DND-41 (cell line): ENCODE measurements around the gene ANO6.
"Not testable (repeated sequence)": the region's sequence is repeated elsewhere in the genome, so short reads cannot be mapped to it uniquely, and the experiment has no call there.

Experiments
- ATAC-seq: fragments of 200-7000 bp; cut with Tn5 transposase; 3 replicates; pipeline ENCODE4 v1.9.1; 2021; ENCODE audit warnings: low read depth; ENCODE audit not compliant: insufficient read depth
- DNase-seq: peaks from one replicate; pipeline ENCODE4 v3.0.0-alpha.2; 2020
- H2AFZ ChIP-seq: 2 replicates; pipeline ENCODE4 v1.6.0; 2012; ENCODE audit warnings: low read depth, low read length
- H3K27ac ChIP-seq: 2 replicates; pipeline ENCODE4 v1.5.1; 2012; ENCODE audit warnings: low read length, inconsistent platforms
- H3K27me3 ChIP-seq: fragments of 200-600 bp; sonication (generic); 2 replicates; pipeline ENCODE4 v1.6.0; 2012; ENCODE audit warnings: low read length, mild to moderate bottlenecking, inconsistent platforms; ENCODE audit not compliant: insufficient read depth, poor library complexity
- H3K36me3 ChIP-seq: 2 replicates; pipeline ENCODE4 v1.5.1; 2012; ENCODE audit warnings: low read length, inconsistent platforms; ENCODE audit not compliant: insufficient read depth
- H3K4me1 ChIP-seq: 2 replicates; pipeline ENCODE4 v1.5.1; 2012; ENCODE audit warnings: mild to moderate bottlenecking, low read length; ENCODE audit not compliant: insufficient read depth
- H3K4me2 ChIP-seq: 2 replicates; pipeline ENCODE4 v1.6.0; 2012; ENCODE audit warnings: mild to moderate bottlenecking, moderate library complexity, low read length, inconsistent platforms; ENCODE audit not compliant: insufficient read depth
- H3K4me3 ChIP-seq, 2 experiments: fragments of 200-600 bp in 1 of 2; shearing (Covaris generic) in 1 of 2; 2 replicates each; pipeline ENCODE4 v1.5.1; 2012 to 2016; ENCODE audit warnings: inconsistent platforms in 2 of 2, low read length in 2 of 2, mild to moderate bottlenecking in 2 of 2, low read depth in 1 of 2, moderate library complexity in 1 of 2
- H3K79me2 ChIP-seq: 2 replicates; pipeline ENCODE4 v1.6.0; 2012; ENCODE audit warnings: low read length, inconsistent platforms; ENCODE audit not compliant: insufficient read depth
- H3K9ac ChIP-seq: 2 replicates; pipeline ENCODE4 v1.6.0; 2012; ENCODE audit warnings: low read depth, mild to moderate bottlenecking, inconsistent platforms, low read length, moderate library complexity
- H3K9me3 ChIP-seq: 2 replicates; pipeline ENCODE4 v1.5.1; 2012; ENCODE audit warnings: low read length, moderate library complexity, mild to moderate bottlenecking, inconsistent platforms; ENCODE audit not compliant: insufficient read depth, severe bottlenecking
- H4K20me1 ChIP-seq: 2 replicates; pipeline ENCODE4 v1.6.0; 2012; ENCODE audit warnings: low read length; ENCODE audit not compliant: insufficient read depth
- CTCF ChIP-seq: IDR thresholded peaks from 2 replicates; pipeline ENCODE4 v1.5.1; 2012; ENCODE audit warnings: borderline replicate concordance, low read length, moderate library complexity, mild to moderate bottlenecking; ENCODE audit not compliant: poor library complexity, severe bottlenecking; ENCODE audit errors: extremely low read depth
- EZH2 ChIP-seq: IDR thresholded peaks from 3 replicates; pipeline ENCODE4 v1.6.1; 2012; ENCODE audit warnings: borderline replicate concordance, low read depth, mild to moderate bottlenecking, moderate library complexity, low read length, inconsistent platforms; ENCODE audit not compliant: severe bottlenecking

The ANO6 gene

GRCh38 chr12:45260854-45261253 is 45.0 kb downstream of the ANO6 start:
- H3K4me2 ChIP-seq, result peak overlapping the region; percentile 43; the same call in 1 of the 2 replicates
- TF ChIP-seq EZH2 (no peak), CTCF (no peak)
- no peaks in the 10 kb centered on the region for H3K27me3 ChIP-seq
- H3K4me1 ChIP-seq, result peaks cover 25% of the 10 kb centered on the region
- H4K20me1 ChIP-seq, result peaks cover 3% of the 10 kb centered on the region; the same call in 1 of the 2 replicates
- no peaks in the 10 kb centered on the region for H3K9me3 ChIP-seq
- no peak for ATAC-seq
- H3K27ac ChIP-seq, result peak overlapping the region; percentile 83
- H3K36me3 ChIP-seq, result no peaks in the 10 kb centered on the region
- H2AFZ ChIP-seq, result no peak overlapping the region
- no peak overlapping the region for H3K4me3 ChIP-seq
- H3K79me2 ChIP-seq, result peaks cover 58% of the 10 kb centered on the region
- no peak overlapping the region; the same call in 1 of the 2 replicates for H3K9ac ChIP-seq
- DNase-seq, result no peak

GRCh38 chr12:45262185-45262584 is 46.3 kb downstream of the ANO6 start:
- not testable (repeated sequence) for H3K27ac ChIP-seq, H3K27me3 ChIP-seq, DNase-seq, H4K20me1 ChIP-seq, H2AFZ ChIP-seq, H3K4me2 ChIP-seq, H3K36me3 ChIP-seq, H3K4me3 ChIP-seq, ATAC-seq, H3K9me3 ChIP-seq, H3K9ac ChIP-seq
- H3K4me1 ChIP-seq, result peaks cover 25% of the 10 kb centered on the region
- peaks cover 63% of the 10 kb centered on the region for H3K79me2 ChIP-seq

- TF ChIP-seq EZH2 (no peak), CTCF (no peak)
- ATAC-seq (no peak), DNase-seq (no peak)
- peaks cover 59% of the 10 kb centered on the region for H3K79me2 ChIP-seq
- H4K20me1 ChIP-seq, result peaks cover 11% of the 10 kb centered on the region
- no peaks in the 10 kb centered on the region for H3K9me3 ChIP-seq
- no peaks in the 10 kb centered on the region for H3K36me3 ChIP-seq
- H3K4me1 ChIP-seq, result peaks cover 27% of the 10 kb centered on the region
- H3K4me3 ChIP-seq, result no peak overlapping the region
- H3K4me2 ChIP-seq, result no peak overlapping the region
- H3K9ac ChIP-seq, result no peak overlapping the region
- no peak overlapping the region for H2AFZ ChIP-seq
- H3K27ac ChIP-seq, result no peak overlapping the region
- H3K27me3 ChIP-seq, result no peaks in the 10 kb centered on the region
Measured at GRCh38 chr12:45263587-45263986, 47.7 kb downstream of the ANO6 start.

GRCh38 chr12:45268672-45269411 is 52.9 kb downstream of the ANO6 start:
- no peak overlapping the region for H3K9ac ChIP-seq

More at GRCh38 chr12:45268672-45269411, 52.9 kb downstream of the ANO6 start:
- Histone ChIP-seq H3K27me3 (no peaks in the 10 kb centered on the region), H3K4me2 (no peak overlapping the region), H3K27ac (no peak overlapping the region), H3K9me3 (no peaks in the 10 kb centered on the region), H4K20me1 (peaks cover 19% of the 10 kb centered on the region), H3K36me3 (0 out of 2 replicates have a peak, but pooled peaks cover 3% of the 10 kb centered on the region), H2AFZ (no peak overlapping the region), H3K4me1 (peaks cover 4% of the 10 kb centered on the region; the same call in 1 of the 2 replicates), H3K4me3 (no peak overlapping the region), H3K79me2 (peaks cover 58% of the 10 kb centered on the region)
- no peak for TF ChIP-seq EZH2
- TF ChIP-seq CTCF, result peak; percentile 50
- peak; percentile 63 for ATAC-seq
- DNase-seq, result no peak
